Ishikawa (cell line): ENCODE measurements around the gene AIFM2.

Experiments
- CREB1 ChIP-seq: IDR thresholded peaks from 2 replicates; pipeline ENCODE4 v1.6.1; 2012; ENCODE audit warnings: low read depth
- EGR1 ChIP-seq: IDR thresholded peaks from 2 replicates; pipeline ENCODE4 v1.6.1; 2012
- EP300 ChIP-seq: IDR thresholded peaks from 2 replicates; pipeline ENCODE4 v1.6.1; 2012; ENCODE audit warnings: borderline replicate concordance
- RAD21 ChIP-seq: IDR thresholded peaks from 2 replicates; pipeline ENCODE4 v1.6.1; 2012; ENCODE audit warnings: low read depth
- REST ChIP-seq: IDR thresholded peaks from 2 replicates; pipeline ENCODE4 v1.6.1; 2012; ENCODE audit warnings: low read depth, mild to moderate bottlenecking
- TAF1 ChIP-seq: IDR thresholded peaks from 2 replicates; pipeline ENCODE4 v1.6.1; 2012; ENCODE audit warnings: low read depth, mild to moderate bottlenecking
- TF ChIP-seq, protein P1 (sequence below): IDR thresholded peaks from 2 replicates; pipeline ENCODE4 v1.6.1; 2012

DNA sequence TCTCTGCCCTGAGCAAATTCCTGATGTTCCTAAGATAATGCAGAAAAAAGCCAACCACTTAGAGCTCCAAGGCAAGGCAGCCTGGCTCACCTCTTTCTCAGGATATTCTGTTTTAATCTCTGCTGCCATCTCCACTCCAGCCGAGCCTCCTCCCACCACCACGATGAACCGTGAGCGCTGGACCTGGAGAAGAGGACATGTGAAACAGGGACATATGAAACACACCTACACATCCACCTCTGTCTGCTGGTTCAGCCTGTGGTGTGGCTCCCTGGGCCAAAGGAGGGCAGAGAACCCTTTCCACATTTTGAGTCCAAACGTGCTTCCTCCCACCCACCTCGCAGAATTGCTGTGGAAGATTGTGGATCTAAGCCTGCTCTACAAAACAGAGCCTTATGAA is 12.2 kb downstream of the AIFM2 start:
- TF ChIP-seq TAF1 (no peak), RAD21 (no peak), EP300 (no peak), CREB1 (no peak), EGR1 (no peak), REST (no peak)
- TF ChIP-seq, protein P1, sequence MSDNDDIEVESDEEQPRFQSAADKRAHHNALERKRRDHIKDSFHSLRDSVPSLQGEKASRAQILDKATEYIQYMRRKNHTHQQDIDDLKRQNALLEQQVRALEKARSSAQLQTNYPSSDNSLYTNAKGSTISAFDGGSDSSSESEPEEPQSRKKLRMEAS, result no peak
